CD4-positive, alpha-beta T cell treated with Interleukin-15 for 4 hours (primary cell): ENCODE results near the gene SLC16A5.
"Not testable (repeated sequence)": the region's sequence is repeated elsewhere in the genome, so short reads cannot be mapped to it uniquely, and the experiment has no call there.

ENCODE experiments used
- DNase-seq: peaks from one replicate; pipeline ENCODE4 v3.0.0-alpha.2; 2020; ENCODE audit warnings: low spot score

Gene SLC16A5

GRCh38 chr17:75111777-75112335 lies 24.1 kb downstream of the SLC16A5 start:
- DNase-seq: no peak

GRCh38 chr17:75113798-75114551 lies 26.2 kb downstream of the SLC16A5 start:
- DNase-seq: peak; percentile 93

- no peak for DNase-seq
Observed at GRCh38 chr17:75114552-75115314, 27.0 kb downstream of the SLC16A5 start.

GRCh38 chr17:75115555-75115954 lies 27.8 kb downstream of the SLC16A5 start:
- no peak for DNase-seq

GRCh38 chr17:75116737-75117136 lies 29.0 kb downstream of the SLC16A5 start:
- no peak for DNase-seq

- DNase-seq: no peak
Observed at GRCh38 chr17:75118307-75118706, 30.6 kb downstream of the SLC16A5 start.

- peak; percentile 78 for DNase-seq
Observed at GRCh38 chr17:75124041-75124818, 36.5 kb downstream of the SLC16A5 start.

- no peak for DNase-seq
Observed at GRCh38 chr17:75124819-75125162, 37.0 kb downstream of the SLC16A5 start.

GRCh38 chr17:75125984-75126383 lies 38.2 kb downstream of the SLC16A5 start:
- DNase-seq: no peak

GRCh38 chr17:75126954-75127353 lies 39.2 kb downstream of the SLC16A5 start:
- no peak for DNase-seq

- not testable (repeated sequence) for DNase-seq
Observed at GRCh38 chr17:75127936-75128335, 40.2 kb downstream of the SLC16A5 start.

- no peak for DNase-seq
Observed at GRCh38 chr17:75128694-75129505, 41.1 kb downstream of the SLC16A5 start.

- no peak for DNase-seq
Observed at GRCh38 chr17:75129576-75129975, 41.8 kb downstream of the SLC16A5 start.

GRCh38 chr17:75130059-75130631 lies 42.4 kb downstream of the SLC16A5 start:
- DNase-seq: no peak

- peak; percentile 52 for DNase-seq
Observed at GRCh38 chr17:75130632-75131277, 43.0 kb downstream of the SLC16A5 start.

- DNase-seq: peak; percentile 53
Observed at GRCh38 chr17:75131278-75132017, 43.7 kb downstream of the SLC16A5 start, which contains the start of gene NT5C. NT5C (minus strand) TSS chr17:75131742; CDS start chr17:75131707, 35 bp downstream.

- not testable (repeated sequence) for DNase-seq
Observed at GRCh38 chr17:75132018-75133000, 44.6 kb downstream of the SLC16A5 start.

- DNase-seq: no peak
Observed at GRCh38 chr17:75133001-75133400, 45.2 kb downstream of the SLC16A5 start.
